ENCODE measurements around the gene PCIF1. TPM values are rescaled to one million over a fixed set of nuclear protein-coding genes. Genes with fewer than 3 reads are reported as not detected.

Gene PCIF1
- 6.1 and 6.6 TPM in 2 replicates for total RNA-seq

GRCh38 chr20:45934586-45935415 is at the start of gene PCIF1:
PCIF1 (plus strand) TSS chr20:45934683; CDS start chr20:45939000, 4,317 bp downstream.

DNA sequence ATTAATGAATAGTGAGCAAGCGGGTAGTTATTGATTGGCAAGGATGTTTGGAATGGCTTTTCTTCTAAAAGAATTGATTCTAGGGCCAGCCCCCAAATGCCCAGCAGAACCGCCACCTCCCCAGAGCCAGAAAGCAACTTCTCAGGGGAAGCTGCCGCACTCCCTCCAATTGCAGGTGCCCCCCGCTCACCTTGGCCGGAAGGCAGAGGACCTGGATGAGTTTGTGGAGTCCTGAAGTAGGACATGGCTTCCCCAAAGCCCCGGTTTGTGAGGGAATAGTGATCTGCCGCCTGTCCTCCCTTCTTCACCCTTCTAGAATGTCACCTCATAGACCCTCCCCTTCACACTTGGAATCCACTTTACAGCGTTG is 47.2 kb upstream of the PCIF1 start, which contains the start of gene SPATA25:
SPATA25 (minus strand) TSS at position 277 of the 370 bp plus-strand sequence; CDS start at position 245, 32 bp downstream.

DNA sequence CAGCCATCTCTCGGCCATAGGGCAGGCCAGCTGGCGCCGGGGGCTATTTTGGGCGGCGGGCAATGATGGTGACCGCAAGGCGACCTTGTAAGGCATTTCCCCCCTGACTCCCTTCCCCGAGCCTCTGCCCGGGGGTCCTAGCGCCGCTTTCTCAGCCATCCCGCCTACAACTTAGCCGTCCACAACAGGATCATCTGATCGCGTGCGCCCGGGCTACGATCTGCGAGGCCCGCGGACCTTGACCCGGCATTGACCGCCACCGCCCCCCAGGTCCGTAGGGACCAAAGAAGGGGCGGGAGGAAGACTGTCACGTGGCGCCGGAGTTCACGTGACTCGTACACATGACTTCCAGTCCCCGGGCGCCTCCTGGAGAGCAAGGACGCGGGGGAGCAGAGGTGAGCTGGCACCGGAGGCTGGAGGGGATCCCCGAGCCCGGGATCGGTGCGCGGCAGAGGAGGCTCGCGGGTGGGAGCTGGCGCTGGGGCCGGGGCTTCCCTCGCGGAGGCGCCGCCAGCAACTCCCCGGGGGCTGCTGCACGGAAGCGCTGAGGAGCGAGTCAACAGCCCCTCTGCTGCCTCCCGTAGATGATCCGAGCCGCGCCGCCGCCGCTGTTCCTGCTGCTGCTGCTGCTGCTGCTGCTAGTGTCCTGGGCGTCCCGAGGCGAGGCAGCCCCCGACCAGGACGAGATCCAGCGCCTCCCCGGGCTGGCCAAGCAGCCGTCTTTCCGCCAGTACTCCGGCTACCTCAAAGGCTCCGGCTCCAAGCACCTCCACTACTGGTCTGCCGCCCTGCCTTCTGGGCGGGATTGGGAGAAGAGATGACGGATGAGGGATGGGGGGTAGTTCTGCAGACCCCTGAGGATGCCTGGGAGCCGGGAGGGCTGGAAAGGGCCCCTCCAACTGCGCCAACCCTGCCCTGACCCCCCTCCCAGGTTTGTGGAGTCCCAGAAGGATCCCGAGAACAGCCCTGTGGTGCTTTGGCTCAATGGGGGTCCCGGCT is 43.2 kb upstream of the PCIF1 start, which contains the start of the genes CTSA and NEURL2:
CTSA (plus strand) TSS at position 351 of the 999 bp plus-strand sequence; CDS start at position 585, 234 bp downstream.
NEURL2 (minus strand) TSS at position 224 of the 999 bp plus-strand sequence; CDS start at position 7, 217 bp downstream.

GRCh38 chr20:45911486-45912343 is 22.8 kb upstream of the PCIF1 start, which contains the start of gene PLTP:
PLTP (minus strand) TSS chr20:45912155; CDS start chr20:45911452, 703 bp downstream.

GRCh38 chr20:45971675-45972499 is 37.4 kb downstream of the PCIF1 start, which contains the start of gene ZNF335:
ZNF335 (minus strand) TSS chr20:45972203; CDS start chr20:45971410, 793 bp downstream.

Other genes starting within 250 kb of the PCIF1 start
- not detected in 2 replicates for gene WFDC13, start 232.6 kb upstream of the PCIF1 start, total RNA-seq
- 0.26 TPM in 1 of 2 replicates, not detected in the other for gene WFDC10B, start 229.7 kb upstream of the PCIF1 start, total RNA-seq
- not detected in 2 replicates for gene SPINT4, start 212.3 kb upstream of the PCIF1 start, total RNA-seq
- 0.17 and 0.95 TPM in 2 replicates for gene WFDC3, start 142.8 kb upstream of the PCIF1 start, total RNA-seq
- gene DNTTIP1, start 142.7 kb upstream of the PCIF1 start, total RNA-seq: 16.9 and 20.5 TPM in 2 replicates
- 1.9 and 3.9 TPM in 2 replicates for gene UBE2C, start 122.0 kb upstream of the PCIF1 start, total RNA-seq
- gene TNNC2, start 107.4 kb upstream of the PCIF1 start, total RNA-seq: 1.9 and 6.7 TPM in 2 replicates
- 80.1 and 108 TPM in 2 replicates for gene SNX21, start 100.9 kb upstream of the PCIF1 start, total RNA-seq
- 46.2 and 58.5 TPM in 2 replicates for gene ACOT8, start 77.3 kb upstream of the PCIF1 start, total RNA-seq
- 5.0 and 7.0 TPM in 2 replicates for gene ZSWIM3, start 77.1 kb upstream of the PCIF1 start, total RNA-seq
- gene ZSWIM1, start 53.5 kb upstream of the PCIF1 start, total RNA-seq: 3.0 and 3.7 TPM in 2 replicates
- gene SPATA25, start 47.1 kb upstream of the PCIF1 start, total RNA-seq: 1.4 and 2.0 TPM in 2 replicates
- gene NEURL2, start 43.5 kb upstream of the PCIF1 start, total RNA-seq: 4.7 and 6.8 TPM in 2 replicates
- gene CTSA, start 43.3 kb upstream of the PCIF1 start, total RNA-seq: 134 and 234 TPM in 2 replicates
- 27.0 and 67.7 TPM in 2 replicates for gene PLTP, start 22.5 kb upstream of the PCIF1 start, total RNA-seq
- gene ZNF335, start 37.5 kb downstream of the PCIF1 start, total RNA-seq: 9.1 and 14.1 TPM in 2 replicates
- gene MMP9, start 74.2 kb downstream of the PCIF1 start, total RNA-seq: not detected in 2 replicates
- under 0.01 TPM in 2 replicates for gene SLC12A5, start 94.5 kb downstream of the PCIF1 start, total RNA-seq
- gene NCOA5, start 155.3 kb downstream of the PCIF1 start, total RNA-seq: 5.4 and 7.2 TPM in 2 replicates
- 0.52 and 0.95 TPM in 2 replicates for gene CD40, start 183.6 kb downstream of the PCIF1 start, total RNA-seq

Data from bronchial smooth muscle cell (primary cell).